ENCODE measurements around the gene FLT1. TPM values are rescaled to one million over a fixed set of nuclear protein-coding genes. Genes with fewer than 3 reads are reported as not detected.

FLT1 gene
- total RNA-seq, 1 experiment from 2014 or later, result not detected

- DNase-seq (ENCODE audit: low read depth), result peak; percentile 61
These were observed 5.4 kb downstream of the FLT1 start for GRCh38 chr13:28489524-28489931.

GRCh38 chr13:28488376-28489005, 6.4 kb downstream of the FLT1 start:
- DNase-seq (ENCODE audit: low read depth), result peak; percentile 27

GRCh38 chr13:28485996-28486543, 8.9 kb downstream of the FLT1 start:
- no peak for DNase-seq (ENCODE audit: low read depth)

- no peak for DNase-seq (ENCODE audit: low read depth)
These were observed 9.4 kb downstream of the FLT1 start for GRCh38 chr13:28485551-28485950.

GRCh38 chr13:28485097-28485496, 9.8 kb downstream of the FLT1 start:
- no peak for DNase-seq (ENCODE audit: low read depth)

GRCh38 chr13:28483313-28483931, 11.5 kb downstream of the FLT1 start:
- DNase-seq (ENCODE audit: low read depth), result no peak

- DNase-seq (ENCODE audit: low read depth), result no peak
These were observed 15.9 kb downstream of the FLT1 start for GRCh38 chr13:28479005-28479404.

- DNase-seq (ENCODE audit: low read depth), result no peak
These were observed 16.8 kb downstream of the FLT1 start for GRCh38 chr13:28478127-28478526.

- DNase-seq (ENCODE audit: low read depth), result no peak
These were observed 17.3 kb downstream of the FLT1 start for GRCh38 chr13:28477709-28477973.

GRCh38 chr13:28476919-28477708, 17.8 kb downstream of the FLT1 start:
- DNase-seq (ENCODE audit: low read depth), result no peak

- DNase-seq (ENCODE audit: low read depth), result peak; percentile 67
These were observed 18.8 kb downstream of the FLT1 start for GRCh38 chr13:28475916-28476725.

GRCh38 chr13:28474491-28475134, 20.3 kb downstream of the FLT1 start:
- no peak for DNase-seq (ENCODE audit: low read depth)

GRCh38 chr13:28473044-28473443, 21.9 kb downstream of the FLT1 start:
- DNase-seq (ENCODE audit: low read depth), result no peak

- DNase-seq (ENCODE audit: low read depth), result no peak
These were observed 23.5 kb downstream of the FLT1 start for GRCh38 chr13:28471421-28471820.

GRCh38 chr13:28470296-28470695, 24.6 kb downstream of the FLT1 start:
- no peak for DNase-seq (ENCODE audit: low read depth)

GRCh38 chr13:28469316-28469715, 25.6 kb downstream of the FLT1 start:
- no peak for DNase-seq (ENCODE audit: low read depth)

- no peak for DNase-seq (ENCODE audit: low read depth)
These were observed 26.7 kb downstream of the FLT1 start for GRCh38 chr13:28468023-28468915.

- no peak for DNase-seq (ENCODE audit: low read depth)
These were observed 27.9 kb downstream of the FLT1 start for GRCh38 chr13:28467034-28467433.

- no peak for DNase-seq (ENCODE audit: low read depth)
These were observed 28.8 kb downstream of the FLT1 start for GRCh38 chr13:28466151-28466550.

- DNase-seq (ENCODE audit: low read depth), result no peak
These were observed 30.0 kb downstream of the FLT1 start for GRCh38 chr13:28464861-28465460.
